GM21447 (cell line): ENCODE measurements around the gene AGFG2.
"Not testable (repeated sequence)": the region's sequence is repeated elsewhere in the genome, so short reads cannot be mapped to it uniquely, and the experiment has no call there.

Source experiments
- ATAC-seq: cut with Tn5 transposase; IDR thresholded peaks from one replicate; pipeline ENCODE4 v1.9.1; 2021; ENCODE audit not compliant: unreplicated experiment

Gene AGFG2, protein sequence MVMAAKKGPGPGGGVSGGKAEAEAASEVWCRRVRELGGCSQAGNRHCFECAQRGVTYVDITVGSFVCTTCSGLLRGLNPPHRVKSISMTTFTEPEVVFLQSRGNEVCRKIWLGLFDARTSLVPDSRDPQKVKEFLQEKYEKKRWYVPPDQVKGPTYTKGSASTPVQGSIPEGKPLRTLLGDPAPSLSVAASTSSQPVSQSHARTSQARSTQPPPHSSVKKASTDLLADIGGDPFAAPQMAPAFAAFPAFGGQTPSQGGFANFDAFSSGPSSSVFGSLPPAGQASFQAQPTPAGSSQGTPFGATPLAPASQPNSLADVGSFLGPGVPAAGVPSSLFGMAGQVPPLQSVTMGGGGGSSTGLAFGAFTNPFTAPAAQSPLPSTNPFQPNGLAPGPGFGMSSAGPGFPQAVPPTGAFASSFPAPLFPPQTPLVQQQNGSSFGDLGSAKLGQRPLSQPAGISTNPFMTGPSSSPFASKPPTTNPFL

DNA sequence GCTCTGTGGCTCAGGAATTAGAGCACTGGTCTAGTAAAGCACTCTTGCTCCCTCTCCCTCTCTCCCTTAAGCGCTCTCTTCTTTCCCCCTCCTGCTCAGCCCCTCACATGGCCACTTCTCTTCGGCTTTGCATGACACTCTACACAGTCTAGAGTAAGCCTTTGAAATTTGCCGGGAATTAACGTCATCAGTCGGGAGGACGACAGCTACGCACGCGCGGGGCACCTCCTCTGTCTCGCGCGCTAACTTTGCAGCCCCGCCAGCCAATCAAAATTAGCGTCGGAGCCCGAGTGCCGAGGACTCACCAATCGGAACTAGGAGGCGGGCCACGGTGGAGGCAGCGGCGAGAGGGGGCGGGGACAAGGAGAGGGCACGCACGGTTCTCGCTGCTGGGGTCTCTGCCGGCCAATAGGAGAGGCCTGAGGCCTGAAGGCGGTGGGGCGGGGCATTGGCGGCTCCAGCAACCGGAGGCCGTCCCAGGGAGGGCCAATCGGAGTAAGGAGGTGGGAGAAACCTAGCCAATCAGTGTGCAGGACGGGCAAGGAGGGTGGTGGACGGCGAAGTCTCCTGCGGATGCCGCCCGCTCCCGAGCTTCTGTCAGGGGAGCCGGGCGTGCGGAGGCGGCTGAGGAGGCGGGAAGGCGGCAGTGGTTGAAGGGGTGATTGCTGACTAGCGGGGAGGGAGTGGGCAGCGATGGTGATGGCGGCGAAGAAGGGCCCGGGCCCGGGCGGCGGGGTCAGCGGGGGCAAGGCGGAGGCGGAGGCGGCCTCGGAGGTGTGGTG is at the start of gene AGFG2:
TSS of gene AGFG2 (plus strand) at position 550 of the 782 bp plus-strand sequence. CDS start at position 694, 144 bp downstream.
- ATAC-seq, result peak; percentile 96

DNA sequence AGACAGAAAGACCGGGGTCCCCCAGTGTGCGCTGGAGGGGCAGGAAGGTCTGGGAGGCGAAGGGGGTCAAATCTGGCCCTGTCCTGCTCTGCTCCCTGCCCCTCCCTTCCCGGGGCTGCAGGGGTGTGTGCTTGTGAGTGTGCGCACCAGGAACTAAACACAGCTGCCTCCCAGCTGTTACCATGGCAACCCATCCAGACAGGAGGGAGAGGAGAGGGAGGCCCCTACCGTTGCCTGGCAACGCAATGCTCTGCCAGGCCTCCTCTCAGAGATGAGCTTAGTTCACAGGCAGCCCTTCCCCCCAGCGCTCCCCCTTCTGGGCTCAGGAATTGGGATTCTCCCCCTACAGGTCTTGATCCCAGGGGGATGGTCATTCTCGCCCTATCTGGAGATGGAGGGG is 49.2 kb upstream of the AGFG2 start:
- no peak for ATAC-seq

DNA sequence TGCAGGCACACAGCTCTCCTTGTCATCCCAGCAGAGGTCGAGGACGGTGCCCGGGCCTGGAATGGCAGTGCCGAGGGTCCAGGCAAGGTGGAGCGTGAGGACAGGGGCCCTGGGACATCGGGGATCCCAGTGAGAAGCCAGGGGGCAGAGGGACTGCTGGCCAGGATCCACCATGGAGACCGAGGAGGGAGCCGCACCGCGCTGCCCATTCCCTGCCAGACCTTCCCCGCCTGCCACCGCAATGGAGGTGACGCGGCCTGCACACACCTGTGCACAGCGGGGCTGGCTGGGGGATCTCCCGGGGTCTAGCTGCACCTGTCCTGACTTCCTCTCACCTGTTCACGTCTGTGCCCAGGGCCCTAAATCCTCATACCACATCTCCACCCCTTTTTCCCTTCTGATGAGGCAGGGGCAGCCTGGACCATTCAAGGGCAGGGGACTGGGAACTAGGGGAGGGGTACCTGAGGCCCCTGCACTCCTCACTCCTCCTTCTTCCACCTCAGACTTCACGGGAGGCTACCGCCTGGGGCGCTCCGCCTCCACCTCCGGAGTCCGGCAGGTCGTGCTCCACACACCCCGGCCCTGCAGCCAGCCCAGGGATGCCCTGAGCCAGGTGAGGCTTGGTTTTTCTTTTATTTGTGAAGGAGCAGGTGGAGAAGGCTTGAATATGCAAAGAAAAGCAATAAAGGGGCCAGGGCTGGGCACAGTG is 48.4 kb upstream of the AGFG2 start:
- no peak for ATAC-seq

DNA sequence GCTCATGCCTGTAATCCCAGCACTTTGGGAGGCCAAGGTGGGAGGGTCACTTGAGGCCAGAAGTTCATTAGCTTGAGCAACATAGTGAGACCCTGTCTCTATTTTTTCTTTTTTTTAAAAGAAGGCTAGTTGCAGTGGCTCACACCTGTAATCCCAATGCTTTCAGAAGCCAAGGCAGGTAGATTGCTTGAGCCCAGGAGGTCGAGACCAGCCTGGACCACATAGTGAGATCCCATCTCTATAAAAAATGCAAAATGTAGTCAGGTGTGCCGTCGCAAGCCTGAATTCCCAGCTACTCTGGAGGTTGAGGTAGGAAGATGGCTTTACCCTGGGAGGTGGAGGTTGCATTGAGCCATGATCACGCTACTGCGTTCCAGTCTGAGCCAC is 47.8 kb upstream of the AGFG2 start:
- ATAC-seq, result no peak

DNA sequence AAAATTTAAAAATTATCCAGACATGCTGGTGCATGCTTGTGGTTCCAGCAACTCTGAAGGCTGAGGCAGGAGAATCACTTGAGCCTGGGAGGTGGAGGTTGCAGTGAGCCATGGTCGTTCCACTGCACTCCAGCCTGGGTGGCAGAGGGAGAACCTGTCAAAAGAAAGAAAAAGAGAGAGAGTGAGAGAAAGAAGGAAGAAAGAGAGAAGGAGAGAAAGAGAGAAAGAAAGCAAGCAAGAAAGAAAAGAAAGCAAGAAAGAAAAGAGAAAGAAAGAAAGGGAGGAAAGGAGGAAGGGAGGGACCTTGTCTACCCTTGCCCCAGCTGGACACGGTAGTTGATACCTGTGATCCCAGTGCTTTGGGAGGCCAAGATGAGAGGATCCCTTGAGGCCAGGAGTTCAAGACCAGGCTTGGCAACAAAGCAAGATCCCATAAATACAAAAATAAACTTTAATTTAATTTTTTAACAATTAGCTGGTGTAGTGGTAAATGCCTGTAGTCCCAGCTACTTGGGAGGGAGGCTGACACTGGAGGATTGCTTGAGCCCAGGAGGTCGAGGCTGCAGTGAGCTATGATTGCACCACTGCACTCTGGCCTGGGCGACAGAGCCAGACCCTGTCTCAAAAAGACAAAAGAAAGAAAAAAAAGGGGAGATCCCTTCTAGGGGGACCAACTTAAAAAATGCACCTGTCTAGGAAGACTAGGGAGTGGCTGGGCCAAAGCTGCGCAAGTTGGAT is 46.1 kb upstream of the AGFG2 start:
- ATAC-seq, result no peak

DNA sequence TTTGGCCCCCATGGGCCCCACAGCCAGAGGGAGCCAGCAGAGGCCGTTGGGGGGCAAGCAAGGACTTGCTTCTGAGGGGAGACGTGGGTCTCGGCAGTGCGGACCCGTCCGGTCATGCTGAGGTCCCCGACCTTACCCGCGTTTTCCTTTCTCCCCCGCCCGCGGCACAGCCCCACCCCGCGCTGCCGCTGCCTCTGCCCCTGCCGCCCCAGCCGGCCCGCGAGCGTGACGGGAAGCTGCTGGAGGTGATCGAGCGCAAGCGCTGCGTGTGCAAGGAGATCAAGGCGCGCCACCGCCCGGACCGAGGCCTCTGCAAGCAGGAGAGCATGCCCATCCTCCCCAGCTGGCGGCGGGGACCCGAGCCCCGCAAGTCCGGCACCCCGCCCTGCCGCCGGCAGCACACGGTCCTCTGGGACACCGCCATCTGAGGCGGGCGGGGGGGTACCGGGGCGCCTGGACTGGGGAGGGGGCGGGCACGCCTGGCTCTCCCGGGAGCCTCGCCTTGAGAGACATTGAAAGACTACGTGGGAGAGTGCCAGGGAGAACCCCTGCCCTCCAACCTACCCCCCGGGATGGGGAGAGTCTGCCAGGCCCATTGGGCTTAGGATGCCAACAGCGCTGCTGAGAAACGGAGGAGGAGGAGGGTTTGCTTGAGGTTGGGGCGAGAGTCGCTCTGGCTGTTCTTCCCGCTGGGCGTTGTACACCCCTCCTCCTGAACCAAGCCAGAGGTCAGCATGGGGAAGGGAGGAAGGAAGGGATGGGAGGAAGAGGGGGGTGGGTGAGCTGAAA is 45.3 kb upstream of the AGFG2 start:
- no peak for ATAC-seq

DNA sequence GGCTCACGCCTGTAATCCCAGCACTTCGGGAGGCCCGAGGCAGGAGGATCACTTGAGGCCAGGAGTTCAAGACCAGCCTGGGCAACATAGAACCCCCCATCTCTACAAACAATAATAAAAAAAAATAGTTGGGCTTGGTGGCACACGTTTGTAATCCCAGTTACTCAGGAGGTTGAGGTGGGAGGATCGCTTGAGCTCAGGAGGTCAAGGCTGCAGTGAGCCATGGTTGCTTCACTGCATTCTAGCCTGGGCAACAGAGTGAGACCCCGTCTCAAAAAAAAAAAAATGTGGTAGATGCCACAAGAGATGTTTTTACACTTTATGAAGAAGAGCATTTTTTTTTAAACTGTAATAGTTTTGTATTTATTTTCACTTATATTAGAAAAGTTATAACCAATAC is 42.5 kb upstream of the AGFG2 start:
- no peak for ATAC-seq

DNA sequence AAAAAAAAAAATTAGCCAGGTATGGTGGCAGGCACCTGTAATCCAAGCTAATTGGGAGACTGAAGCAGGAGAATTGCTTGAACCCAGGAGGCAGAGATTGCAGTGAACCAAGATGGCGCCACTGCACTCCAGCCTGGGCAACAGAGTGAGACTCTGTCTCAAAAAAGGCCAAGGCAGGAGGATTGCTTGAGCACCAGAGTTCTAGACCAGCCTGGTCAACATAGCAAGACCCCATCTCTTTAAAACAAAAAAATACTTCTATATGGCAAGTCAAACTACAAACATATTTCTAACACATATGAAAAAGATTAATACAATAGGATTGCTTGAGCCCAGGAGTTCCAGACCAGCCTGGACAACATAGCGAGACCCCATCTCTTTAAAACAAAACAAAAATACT is 38.3 kb upstream of the AGFG2 start:
- not testable (repeated sequence) for ATAC-seq

DNA sequence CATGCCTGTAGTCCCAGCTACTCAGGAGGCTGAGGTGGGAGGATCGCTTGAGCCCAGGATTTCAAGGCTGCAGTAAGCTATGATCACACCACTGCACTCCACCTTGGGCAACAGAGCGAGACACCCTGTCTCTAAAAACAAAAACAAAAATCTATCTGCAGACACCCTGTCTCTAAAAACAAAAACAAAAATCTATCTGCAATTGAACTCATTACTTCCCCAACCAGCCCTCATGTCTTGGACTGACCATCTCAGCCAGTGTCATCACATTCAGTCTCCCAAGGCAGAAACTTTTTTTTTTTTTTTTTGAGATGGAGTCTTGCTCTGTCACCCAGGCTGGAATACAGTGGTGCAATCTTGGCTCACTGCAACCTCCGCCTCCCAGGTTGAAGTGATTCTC is 35.0 kb upstream of the AGFG2 start:
- ATAC-seq, result not testable (repeated sequence)

DNA sequence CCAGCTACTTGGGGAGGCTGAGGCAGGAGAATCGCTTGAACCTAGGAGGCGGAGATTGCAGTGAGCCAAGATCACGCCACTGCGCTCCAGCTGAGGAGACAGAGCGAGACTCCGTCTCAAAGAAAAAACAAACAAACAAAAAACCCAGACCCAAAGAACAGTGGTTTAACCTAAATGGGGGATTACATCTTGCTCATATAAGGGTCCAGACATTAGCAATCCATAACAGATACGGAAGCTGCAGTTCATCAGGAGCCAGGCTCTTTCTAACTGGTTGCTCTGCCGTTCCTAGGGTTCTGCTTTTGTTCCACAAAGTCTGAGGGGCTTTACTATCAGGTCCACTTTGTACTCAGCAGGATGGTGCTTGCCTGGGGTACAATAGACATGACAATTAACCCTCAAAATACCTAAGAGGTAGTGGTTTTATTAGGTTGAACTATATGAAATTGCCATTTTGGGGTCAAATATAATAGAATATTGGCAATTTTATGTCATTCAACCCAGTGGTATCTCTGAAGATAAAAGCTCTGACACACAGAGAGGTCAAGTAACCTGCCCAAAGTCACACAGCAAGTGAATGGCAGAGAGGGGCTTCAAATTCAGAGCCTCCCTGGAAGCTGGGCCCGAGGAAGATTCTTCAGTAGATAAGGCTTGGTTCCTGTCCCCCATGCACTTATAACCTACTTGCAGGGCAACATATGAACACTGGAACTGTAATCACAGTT is 34.0 kb upstream of the AGFG2 start:
- no peak for ATAC-seq

DNA sequence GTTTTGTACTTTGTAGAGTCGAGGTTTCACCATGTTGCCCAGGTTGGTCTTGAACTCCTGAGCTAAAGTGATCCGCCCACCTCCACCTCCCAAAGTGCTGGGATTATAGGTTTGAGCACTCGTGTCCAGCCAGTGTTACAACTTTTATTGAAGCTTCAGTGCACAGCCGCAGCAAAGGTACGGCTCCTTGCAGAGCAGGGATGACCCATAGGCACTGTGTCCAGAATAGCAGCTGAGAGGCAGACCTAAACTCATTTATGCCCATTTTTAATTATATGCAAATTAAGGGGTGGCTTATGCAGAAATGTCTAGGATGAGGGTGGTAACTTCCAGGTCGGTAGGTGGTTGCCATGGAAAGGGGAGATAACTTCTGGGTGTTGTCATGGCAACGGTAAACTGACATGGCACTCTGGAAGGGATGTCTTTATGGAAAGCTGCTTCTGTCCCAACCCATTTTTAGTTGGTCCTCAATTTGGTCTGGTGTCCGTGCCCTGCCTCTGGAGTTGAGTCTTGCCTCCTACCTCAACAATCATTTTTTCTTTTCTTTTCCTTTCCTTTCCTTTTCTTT is 32.6 kb upstream of the AGFG2 start:
- ATAC-seq, result no peak

DNA sequence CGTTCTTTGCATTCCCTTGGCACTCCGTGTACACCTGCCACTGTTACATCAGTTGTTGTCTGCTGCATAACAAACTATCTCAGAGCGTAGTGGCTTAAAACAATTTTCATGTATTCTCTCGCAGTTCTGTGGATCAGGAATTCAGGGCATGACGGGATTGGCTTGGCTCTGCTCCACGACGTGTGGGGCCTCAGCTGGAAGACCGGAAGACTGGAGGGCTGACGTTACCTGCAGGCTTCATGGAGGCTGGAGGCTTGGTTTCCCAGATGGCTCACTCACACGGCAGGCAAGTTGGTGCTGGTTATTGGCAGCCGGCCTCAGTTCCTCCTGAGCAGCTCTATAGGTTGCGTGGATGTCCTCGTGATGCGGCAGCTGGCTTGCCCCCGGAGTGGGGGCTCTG is 29.8 kb upstream of the AGFG2 start:
- no peak for ATAC-seq

DNA sequence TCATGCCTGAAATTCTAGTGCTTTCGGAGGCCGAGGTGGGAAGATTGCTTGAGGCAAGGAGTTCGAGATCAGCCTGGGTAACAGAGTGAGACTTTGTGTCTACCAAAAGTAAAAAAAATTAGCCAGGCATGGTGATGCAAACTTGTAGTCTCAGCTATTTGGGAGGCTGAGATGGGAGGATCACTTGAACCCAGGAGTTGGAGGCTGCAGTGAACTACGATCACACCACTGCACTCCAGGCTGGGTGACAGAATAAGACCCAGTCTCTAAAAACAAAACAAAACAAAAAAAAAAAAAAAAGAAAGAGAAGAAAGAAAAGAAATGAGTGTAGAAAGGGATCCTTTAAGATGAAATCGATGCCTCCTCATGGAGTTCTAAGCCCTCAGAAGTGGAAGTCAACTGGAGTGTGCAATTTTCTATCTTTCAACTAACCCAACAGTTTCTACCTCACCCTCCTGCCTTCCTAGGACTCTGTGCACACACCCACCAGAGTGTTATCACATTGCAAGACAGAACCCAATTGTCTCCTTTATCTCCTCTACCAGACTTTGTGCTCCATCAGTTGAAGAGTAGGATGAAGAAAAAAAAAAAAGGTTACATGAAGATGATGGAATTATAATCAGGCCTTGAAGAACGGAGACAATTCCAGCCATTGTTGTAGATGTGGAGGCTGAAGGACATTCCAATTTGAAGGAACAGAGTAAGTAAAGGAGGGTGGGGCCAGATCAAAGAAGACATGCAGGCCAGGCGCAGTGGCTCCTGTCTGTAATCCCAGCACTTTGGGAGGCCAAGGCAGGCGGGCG is 28.4 kb upstream of the AGFG2 start:
- ATAC-seq, result no peak

DNA sequence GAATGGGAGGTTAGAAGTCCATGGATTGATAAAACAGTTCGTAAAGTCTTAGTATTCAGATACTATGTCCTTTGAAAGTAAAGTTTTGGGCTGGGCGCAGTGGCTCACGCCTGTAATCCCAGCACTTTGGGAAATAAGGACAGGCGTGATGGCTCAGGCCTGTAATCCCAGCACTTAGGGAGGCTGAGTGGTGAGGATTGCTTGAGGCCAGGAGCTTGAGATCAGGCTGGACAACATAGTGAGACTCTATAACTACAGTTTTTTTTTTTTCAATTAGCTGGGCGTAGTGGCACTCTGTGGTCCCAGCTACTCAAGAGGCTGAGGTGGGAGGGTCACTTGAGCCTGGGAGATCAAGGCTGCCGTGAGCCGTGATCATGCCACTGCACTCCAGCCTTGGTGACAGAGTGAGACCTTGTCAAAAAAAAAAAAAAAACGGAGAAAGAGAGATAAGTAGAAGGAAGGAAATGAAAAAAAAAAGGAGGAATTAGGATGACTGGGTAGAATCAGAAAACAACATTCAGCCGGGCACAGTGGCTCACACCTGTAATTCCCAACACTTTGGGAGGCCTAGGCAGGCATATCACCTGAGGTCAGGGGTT is 25.7 kb upstream of the AGFG2 start:
- no peak for ATAC-seq

DNA sequence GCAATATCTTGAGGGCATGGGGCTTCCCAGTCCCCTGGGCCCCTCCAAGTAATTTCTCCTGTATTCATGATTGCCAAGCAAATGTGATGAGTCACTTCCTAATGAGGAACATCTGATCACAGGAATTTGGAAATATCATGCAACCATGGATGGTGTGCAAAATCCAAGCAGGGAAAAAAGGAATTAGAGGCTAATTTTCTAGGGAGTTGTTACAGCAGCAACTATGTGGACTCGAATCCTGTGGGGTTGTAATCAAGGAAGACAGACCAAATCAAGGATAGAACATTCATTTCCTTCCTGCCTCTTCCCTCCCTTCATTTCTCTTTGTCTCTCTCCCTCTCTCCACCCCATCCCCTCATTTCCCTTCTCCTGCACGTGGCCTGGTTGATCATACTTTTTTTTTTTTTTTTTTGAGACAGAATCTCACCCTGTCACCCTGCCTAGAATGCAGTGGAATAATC is 23.9 kb upstream of the AGFG2 start:
- no peak for ATAC-seq

DNA sequence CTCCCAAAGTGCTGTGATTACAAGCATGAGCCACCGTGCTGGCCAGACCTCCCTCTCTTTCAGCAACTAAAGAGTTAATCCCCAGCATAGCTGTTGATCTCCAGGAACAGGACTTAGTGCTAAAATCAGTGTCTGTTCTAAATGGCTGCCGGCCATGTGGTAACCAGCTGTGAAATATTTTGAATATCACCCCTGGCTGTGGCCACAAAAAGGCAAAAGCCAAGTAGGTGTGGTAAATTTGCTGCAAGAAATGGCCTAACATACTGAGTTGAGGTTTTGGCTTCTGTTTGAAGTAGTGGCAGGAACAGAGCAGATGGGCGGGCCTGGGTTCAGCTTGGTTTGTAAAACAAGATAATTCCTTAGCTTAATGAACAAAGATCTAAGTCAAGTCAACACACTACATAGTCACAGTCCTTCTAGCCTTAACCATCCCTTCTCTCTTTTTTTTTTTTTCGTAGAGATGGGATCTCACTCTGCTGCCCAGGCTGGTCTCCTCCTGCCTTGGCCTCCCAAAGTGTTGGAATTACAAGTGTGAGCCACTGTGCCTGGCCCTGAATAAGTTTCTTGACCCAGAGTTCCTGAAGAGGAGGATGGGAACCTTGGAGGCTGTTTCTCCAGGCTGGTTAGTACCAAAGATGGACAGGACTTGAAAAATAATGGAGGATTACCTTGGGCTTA is 22.7 kb upstream of the AGFG2 start:
- ATAC-seq, result peak; percentile 72

DNA sequence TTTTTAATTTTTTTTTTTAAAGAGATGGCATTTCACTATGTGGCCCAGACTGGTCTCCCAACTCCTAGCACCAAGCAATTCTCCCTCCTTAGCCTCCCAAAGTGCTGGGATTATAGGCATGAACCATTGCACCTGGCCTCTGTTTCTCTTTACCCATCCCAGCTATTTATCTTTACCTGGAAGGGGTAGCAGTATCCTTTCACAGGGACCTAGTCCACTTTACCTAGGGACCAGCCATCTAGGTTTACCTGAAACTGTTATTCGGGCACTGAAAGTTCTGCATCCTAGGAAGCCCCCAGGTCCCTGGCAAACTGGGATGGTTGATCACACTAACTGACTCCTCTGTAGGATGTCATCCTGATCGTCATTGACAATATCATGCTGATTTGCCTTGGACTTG is 21.7 kb upstream of the AGFG2 start:
- ATAC-seq, result no peak
